Gastroesophageal sphincter (tissue), 4 donors: ENCODE measurements around the gene SLC48A1. TPM values are rescaled to one million over a fixed set of nuclear protein-coding genes. Genes with fewer than 3 reads are reported as not detected.

Experiments used
- ATAC-seq: fragments of 150-250 bp; one replicate; pipeline ENCODE4 v1.9.1; 2016; ENCODE audit warnings: mild to moderate bottlenecking, moderate library complexity
- H3K27ac ChIP-seq, 4 donors: fragments of 200-600 bp; sonication (generic) in 3 of 4; 1 replicate in 3 of 4; 2 replicates in 1 of 4; pipeline ENCODE4 v1.5.1; 2016 to 2019
- H3K27me3 ChIP-seq: fragments of 200-600 bp; sonication (generic); one replicate; pipeline ENCODE4 v1.5.1; 2019
- H3K36me3 ChIP-seq, 2 donors: fragments of 200-600 bp; sonication (generic); one replicate each; pipeline ENCODE4 v1.5.1; 2019; ENCODE audit warnings: control low read depth in 1 of 2
- H3K4me1 ChIP-seq, 3 donors: fragments of 200-600 bp; sonication (generic); 1 replicate in 2 of 3; 2 replicates in 1 of 3; pipeline ENCODE4 v1.5.1; 2016 to 2019; ENCODE audit warnings: control low read depth in 2 of 3
- H3K4me3 ChIP-seq, 2 donors: fragments of 200-600 bp; sonication (generic); one replicate each; pipeline ENCODE4 v1.5.1; 2019; ENCODE audit warnings: mild to moderate bottlenecking in 1 of 2, moderate library complexity in 1 of 2
- H3K9me3 ChIP-seq, 3 donors: fragments of 200-600 bp; sonication (generic); one replicate each; pipeline ENCODE4 v1.5.1; 2017 to 2019; ENCODE audit warnings: control low read depth in 2 of 3
- EP300 ChIP-seq: sonication (generic); formaldehyde crosslinking; IDR thresholded peaks from one replicate; pipeline ENCODE4 v1.6.1; 2017; ENCODE audit warnings: antibody characterized with exemption, mild to moderate bottlenecking
- POLR2A ChIP-seq, 2 donors: fragments of 450-650 bp; IDR thresholded peaks; one replicate each; pipeline ENCODE4 v1.6.1; 2017; ENCODE audit warnings: antibody characterized with exemption in 2 of 2, mild to moderate bottlenecking in 2 of 2, moderate library complexity in 1 of 2
- POLR2AphosphoS5 ChIP-seq: sonication (generic); formaldehyde crosslinking; IDR thresholded peaks from one replicate; pipeline ENCODE4 v1.6.1; 2017; ENCODE audit warnings: antibody characterized with exemption
- WGBS, 2 donors: methylation state at CpG; one replicate each; pipeline ENCODE4 v1.1.5; 2018; ENCODE audit warnings: low coverage in 1 of 2; 5-methylcytosine and 5-hydroxymethylcytosine counted together
- total RNA-seq, 4 donors: library from RNA; depleted of rRNA; stranded (reverse); fragments of >200 nt; gene quantifications; one replicate each; pipeline ENCODE4 v1.1.0, GENCODE V29; 2016
- TF ChIP-seq, protein P1 (sequence below), 4 experiments: fragments of 200-600 bp in 2 of 4; fragments of 450-650 bp in 2 of 4; sonication (generic) in 1 of 4; IDR thresholded peaks; one replicate each; pipeline ENCODE4 v1.5.1; 2017 to 2019; ENCODE audit warnings: antibody characterized with exemption in 4 of 4, mild to moderate bottlenecking in 2 of 4, moderate library complexity in 2 of 4

The SLC48A1 gene
- total RNA-seq, 4 donors from 2014 or later, result 40.7 to 66.8 (median 53.3) TPM

DNA sequence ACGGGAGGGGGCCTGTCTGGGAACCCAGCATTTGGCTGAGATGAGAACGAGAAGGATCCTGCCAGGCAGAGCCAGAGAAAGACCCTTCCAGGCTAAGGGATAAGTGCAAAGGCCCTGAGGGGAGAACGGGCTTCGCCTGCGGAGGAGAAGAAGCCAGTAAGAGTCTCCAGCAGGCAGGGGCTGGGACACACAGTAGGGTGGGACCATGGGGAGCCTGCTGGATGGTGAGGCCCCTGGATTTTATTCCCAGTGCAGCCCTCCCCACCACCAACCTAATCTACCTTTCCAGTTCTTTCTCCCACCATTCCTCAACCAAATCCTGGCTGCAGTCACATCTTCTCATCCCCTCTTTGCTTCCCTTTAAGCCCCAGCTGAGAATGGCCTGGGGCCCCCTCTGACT, 27.0 kb upstream of the SLC48A1 start:
- peaks cover 0 to 10% (median 10%) of the 10 kb centered on the region in 3 donors for H3K4me1 ChIP-seq
- no peaks in the 10 kb centered on the region for H3K9me3 ChIP-seq
- ATAC-seq, result no peak
- no peak overlapping the region for H3K27ac ChIP-seq
- TF ChIP-seq POLR2AphosphoS5 (no peak), EP300 (no peak), POLR2A (IDR thresholded peaks at IDR 0.05) (no peak)
- TF ChIP-seq, protein P1, sequence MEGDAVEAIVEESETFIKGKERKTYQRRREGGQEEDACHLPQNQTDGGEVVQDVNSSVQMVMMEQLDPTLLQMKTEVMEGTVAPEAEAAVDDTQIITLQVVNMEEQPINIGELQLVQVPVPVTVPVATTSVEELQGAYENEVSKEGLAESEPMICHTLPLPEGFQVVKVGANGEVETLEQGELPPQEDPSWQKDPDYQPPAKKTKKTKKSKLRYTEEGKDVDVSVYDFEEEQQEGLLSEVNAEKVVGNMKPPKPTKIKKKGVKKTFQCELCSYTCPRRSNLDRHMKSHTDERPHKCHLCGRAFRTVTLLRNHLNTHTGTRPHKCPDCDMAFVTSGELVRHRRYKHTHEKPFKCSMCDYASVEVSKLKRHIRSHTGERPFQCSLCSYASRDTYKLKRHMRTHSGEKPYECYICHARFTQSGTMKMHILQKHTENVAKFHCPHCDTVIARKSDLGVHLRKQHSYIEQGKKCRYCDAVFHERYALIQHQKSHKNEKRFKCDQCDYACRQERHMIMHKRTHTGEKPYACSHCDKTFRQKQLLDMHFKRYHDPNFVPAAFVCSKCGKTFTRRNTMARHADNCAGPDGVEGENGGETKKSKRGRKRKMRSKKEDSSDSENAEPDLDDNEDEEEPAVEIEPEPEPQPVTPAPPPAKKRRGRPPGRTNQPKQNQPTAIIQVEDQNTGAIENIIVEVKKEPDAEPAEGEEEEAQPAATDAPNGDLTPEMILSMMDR (IDR thresholded peaks at IDR 0.05), result no peak
- 77 to 90% methylated on average over 3 to 5 of the region's 5 CpGs for WGBS, 2 donors
- no peak overlapping the region for H3K4me3 ChIP-seq
- H3K36me3 ChIP-seq, result peaks cover 0 to 43% of the 10 kb centered on the region in 2 donors
- H3K27me3 ChIP-seq, result no peaks in the 10 kb centered on the region

DNA sequence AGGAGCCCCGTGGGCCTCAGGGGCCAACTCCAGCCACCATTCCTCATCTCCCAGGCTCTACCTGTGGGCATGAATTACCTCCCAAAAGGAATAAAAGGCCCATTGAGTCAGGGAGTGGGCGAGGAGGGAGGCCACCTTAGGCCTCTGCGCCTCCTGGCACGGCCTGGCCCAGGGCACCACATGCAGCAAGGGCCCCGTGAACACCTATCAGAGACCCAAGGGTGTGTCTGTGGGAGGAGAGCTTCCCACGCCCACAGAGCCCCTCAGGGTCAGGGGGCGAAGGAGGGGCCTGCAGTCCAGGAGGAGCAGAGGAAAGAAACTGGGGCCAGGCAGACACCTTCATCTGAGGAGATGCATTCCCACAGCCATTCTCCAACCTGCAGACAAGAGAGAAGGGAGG, 26.5 kb upstream of the SLC48A1 start:
- 40% methylated on average over 1 of the region's 7 CpGs; no CpG with 5 or more reads in 1 of the 2 donors for WGBS, 2 donors
- TF ChIP-seq, protein P1 (IDR thresholded peaks at IDR 0.05), result no peak
- TF ChIP-seq POLR2A (IDR thresholded peaks at IDR 0.05), result no peak
- no peak for TF ChIP-seq EP300
- no peak for TF ChIP-seq POLR2AphosphoS5
- no peak overlapping the region for H3K27ac ChIP-seq

DNA sequence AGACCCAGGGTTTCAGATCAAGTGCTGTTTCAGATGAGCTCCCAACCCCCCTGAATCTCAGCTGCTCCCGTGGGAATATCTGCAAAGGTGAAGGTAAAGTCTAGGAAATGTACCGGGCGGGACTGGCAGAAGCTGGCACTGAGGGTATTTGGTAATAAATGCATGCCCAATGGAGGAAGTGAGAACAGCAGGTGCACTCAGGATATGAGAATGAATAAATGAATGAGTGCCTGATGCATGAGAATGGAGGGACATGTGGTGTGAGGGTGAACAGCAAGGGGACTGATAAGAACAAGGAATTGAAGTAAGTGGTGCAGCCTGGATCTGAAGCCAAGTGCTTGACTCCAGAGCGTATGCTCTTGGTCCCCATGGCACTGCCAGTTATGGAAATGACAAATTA, 25.9 kb upstream of the SLC48A1 start:
- Histone ChIP-seq H3K4me3 (no peak overlapping the region), H3K27ac (no peak overlapping the region), H3K4me1 (peaks cover 0 to 9% (median 0%) of the 10 kb centered on the region in 3 donors), H3K27me3 (no peaks in the 10 kb centered on the region), H3K36me3 (peaks cover 0 to 50% of the 10 kb centered on the region in 2 donors), H3K9me3 (no peaks in the 10 kb centered on the region)
- TF ChIP-seq POLR2AphosphoS5 (no peak), POLR2A (IDR thresholded peaks at IDR 0.05) (no peak), EP300 (no peak)
- TF ChIP-seq, protein P1 (IDR thresholded peaks at IDR 0.05), result no peak
- ATAC-seq, result no peak
- 69% methylated on average over 4 of the region's 4 CpGs; no CpG with 5 or more reads in 1 of the 2 donors for WGBS, 2 donors

More for the DNA sequence above, 26.5 kb upstream of the SLC48A1 start:
- Histone ChIP-seq H3K9me3 (no peaks in the 10 kb centered on the region), H3K4me3 (no peak overlapping the region), H3K27me3 (no peaks in the 10 kb centered on the region), H3K4me1 (peaks cover 0 to 9% (median 6%) of the 10 kb centered on the region in 3 donors), H3K36me3 (peaks cover 0 to 47% of the 10 kb centered on the region in 2 donors)
- ATAC-seq, result no peak

DNA sequence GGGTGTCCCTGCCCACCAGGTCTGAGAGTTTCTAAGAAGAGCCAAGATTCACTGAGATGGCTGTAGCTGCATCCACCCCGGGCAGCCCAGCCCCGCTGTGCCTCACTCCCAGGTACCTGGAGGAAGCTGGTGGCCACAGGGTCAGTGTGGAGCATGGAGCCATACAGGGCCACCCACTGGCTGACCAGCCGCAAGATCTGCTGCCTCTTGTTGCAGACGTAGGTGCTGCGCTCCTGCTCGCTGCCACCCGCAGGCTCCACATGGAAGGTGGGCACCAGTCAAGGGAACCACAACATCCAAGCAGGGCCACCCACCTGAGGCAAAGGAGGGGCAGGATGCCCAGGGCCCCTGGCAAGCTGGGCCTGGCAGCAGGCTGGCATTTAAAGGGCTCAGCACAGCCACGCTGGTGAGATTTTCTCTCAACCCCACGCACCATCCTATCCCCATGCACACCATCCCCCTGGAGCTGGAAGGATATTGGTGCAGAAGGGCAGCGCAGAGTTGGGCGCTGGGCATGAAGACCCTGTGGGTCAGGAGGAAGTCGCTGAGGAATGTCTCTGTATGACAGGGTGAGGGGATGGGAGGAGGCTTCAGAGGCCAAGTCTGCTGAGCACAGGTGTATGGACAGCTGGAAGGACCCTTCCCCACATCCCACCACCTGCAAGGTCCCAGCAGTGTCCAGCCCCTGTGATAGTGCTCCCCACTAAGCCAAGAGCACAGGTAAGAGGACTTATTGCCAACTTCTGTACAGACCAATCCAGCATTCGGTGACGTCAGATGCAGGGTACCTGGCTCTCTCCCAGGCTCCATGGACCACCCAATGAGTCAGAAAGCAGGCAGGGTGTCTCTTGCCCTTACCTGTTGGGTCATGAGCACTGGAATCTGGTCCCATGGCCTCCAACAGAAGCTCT, 25.2 kb upstream of the SLC48A1 start:
- TF ChIP-seq POLR2AphosphoS5, result no peak
- TF ChIP-seq POLR2A (IDR thresholded peaks at IDR 0.05), result no peak
- TF ChIP-seq, protein P1 (IDR thresholded peaks at IDR 0.05), result no peak
- TF ChIP-seq EP300, result no peak
- Histone ChIP-seq H3K4me1 (peaks cover 0 to 15% (median 0%) of the 10 kb centered on the region in 3 donors), H3K9me3 (no peaks in the 10 kb centered on the region), H3K36me3 (peaks cover 0 to 50% of the 10 kb centered on the region in 2 donors), H3K27me3 (no peaks in the 10 kb centered on the region), H3K27ac (no peak overlapping the region), H3K4me3 (no peak overlapping the region)
- no peak for ATAC-seq
- WGBS, 2 donors, result 93 to 100% methylated on average over 2 to 3 of the region's 14 CpGs
